ENCODE data around the gene NAE1.
"Not testable (repeated sequence)": the region's sequence is repeated elsewhere in the genome, so short reads cannot be mapped to it uniquely, and the experiment has no call there.

Gene NAE1

GRCh38 chr16:66802159-66802558 lies 28.6 kb downstream of the NAE1 start:
- no peak for DNase-seq (ENCODE audit: low read depth in 3 of 3)

DNA sequence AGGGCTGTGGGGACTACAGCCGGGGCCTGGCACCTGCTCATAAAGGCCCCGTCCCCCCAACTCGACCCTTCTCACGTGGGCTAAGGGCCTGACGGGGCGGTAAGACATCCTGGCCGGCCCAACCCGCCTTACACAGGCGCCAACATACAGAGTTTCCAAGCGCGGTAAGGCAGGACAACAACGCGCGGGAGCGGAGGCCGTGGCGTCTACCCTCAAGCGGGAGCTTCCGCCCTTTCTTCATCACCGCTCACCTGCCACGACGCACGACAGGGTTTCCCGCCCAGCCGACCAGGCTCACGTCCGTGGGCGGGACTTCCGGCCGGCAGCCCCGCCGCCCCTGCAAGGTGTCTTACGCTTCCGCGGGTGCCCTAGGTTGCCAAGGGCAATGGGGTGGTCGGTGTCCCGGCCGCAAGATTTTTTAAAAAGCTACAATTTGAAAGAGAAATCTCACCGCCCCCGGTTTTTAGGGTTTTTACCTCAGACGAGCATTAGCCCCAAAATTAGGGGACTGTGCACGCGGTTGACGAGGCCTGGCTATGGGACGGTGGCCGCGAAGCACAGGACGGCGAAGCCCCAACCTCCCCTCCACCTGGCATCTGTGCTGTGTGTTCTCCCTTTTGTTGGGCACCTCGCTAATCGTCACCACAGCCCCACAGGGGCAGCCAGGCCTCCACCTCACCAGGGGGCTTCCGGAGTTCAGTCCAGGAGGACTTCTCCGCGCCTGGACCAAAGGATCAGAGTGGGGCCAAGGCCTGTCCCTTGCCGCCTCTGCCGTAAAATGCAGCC lies 29.3 kb downstream of the NAE1 start, which contains the start of gene TERB1:
Gene TERB1 (minus strand): TSS at position 265 of the 786 bp plus-strand sequence. CDS start 4,786 bp downstream, outside the sequence.
- no peak for DNase-seq (ENCODE audit: low read depth in 3 of 3)

- no peak for DNase-seq (ENCODE audit: low read depth in 3 of 3)
These were observed 29.9 kb downstream of the NAE1 start for GRCh38 chr16:66800856-66801255.

GRCh38 chr16:66798161-66798560 lies 32.6 kb downstream of the NAE1 start:
- DNase-seq (ENCODE audit: low read depth in 3 of 3), result no peak

DNA sequence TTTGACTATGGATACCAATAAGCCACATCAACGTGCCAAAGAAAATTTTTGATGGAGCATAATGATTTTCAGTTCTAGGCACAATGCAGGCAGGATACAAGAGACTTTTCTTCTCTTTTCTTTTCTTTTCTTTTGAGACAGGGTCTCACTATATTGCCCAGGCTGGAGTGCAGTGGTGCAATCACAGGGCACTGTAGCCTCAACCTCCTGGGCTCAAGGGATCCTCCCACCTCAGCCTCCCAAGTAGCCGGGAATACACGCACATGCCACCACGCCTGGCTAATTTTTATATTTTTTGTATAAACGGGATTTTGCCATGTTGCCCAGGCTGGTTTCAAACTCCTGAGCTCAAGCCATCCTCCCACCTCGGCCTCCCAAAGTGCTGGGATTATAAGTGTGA lies 36.8 kb downstream of the NAE1 start:
- DNase-seq (ENCODE audit: low read depth in 3 of 3), result not testable (repeated sequence)

- DNase-seq (ENCODE audit: low read depth in 3 of 3), result no peak
These were observed 40.5 kb downstream of the NAE1 start for GRCh38 chr16:66790130-66790733.

GRCh38 chr16:66787427-66787826 lies 43.3 kb downstream of the NAE1 start:
- no peak for DNase-seq (ENCODE audit: low read depth in 3 of 3)

- DNase-seq (ENCODE audit: low read depth in 3 of 3), result no peak
These were observed 44.2 kb downstream of the NAE1 start for GRCh38 chr16:66786551-66786950.

GRCh38 chr16:66776457-66776856 lies 54.3 kb downstream of the NAE1 start:
- DNase-seq (ENCODE audit: low read depth in 3 of 3), result no peak

- no peak for DNase-seq (ENCODE audit: low read depth in 3 of 3)
These were observed 55.8 kb downstream of the NAE1 start for GRCh38 chr16:66774981-66775380.

DNA sequence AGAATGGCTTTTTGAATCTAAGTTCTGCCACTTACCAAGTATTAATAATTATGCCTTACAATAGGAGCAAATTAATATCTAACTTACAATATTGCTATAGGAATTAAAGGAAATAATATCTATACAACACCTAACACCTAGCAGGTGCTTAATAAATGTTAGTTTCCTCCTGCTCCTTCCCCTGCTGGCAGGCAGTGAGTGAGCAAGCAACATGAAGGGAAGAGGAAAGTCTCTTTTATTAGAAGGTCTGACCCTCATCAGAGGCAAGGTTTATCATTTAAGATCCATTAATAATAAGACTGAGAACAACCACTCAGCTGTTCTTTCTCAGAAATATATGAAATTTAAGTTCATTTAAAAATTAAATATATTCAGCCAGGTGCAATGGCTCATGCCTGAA lies 72.7 kb downstream of the NAE1 start:
- DNase-seq (ENCODE audit: low read depth in 3 of 3), result no peak

- DNase-seq (ENCODE audit: low read depth in 3 of 3), result no peak
These were observed 76.0 kb downstream of the NAE1 start for GRCh38 chr16:66754819-66755218.

DNA sequence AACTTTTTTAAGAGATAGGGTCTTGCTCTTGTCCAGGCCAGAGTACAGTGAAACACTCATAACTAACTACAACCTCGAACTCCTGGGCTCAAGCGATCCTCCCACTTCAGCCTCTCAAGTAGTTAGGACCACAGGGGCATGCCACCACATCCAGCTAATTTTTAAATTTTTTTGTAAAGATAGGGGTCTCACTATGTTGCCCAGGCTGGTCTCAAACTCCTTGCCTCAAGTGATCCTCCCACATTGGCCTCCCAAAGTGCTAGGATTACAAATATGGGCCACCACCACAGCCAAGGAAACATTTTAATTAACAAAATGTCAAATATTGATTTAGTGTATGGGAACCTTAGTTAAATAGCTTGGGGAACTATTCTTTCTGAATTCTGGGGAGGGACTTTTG lies 76.6 kb downstream of the NAE1 start:
- DNase-seq (ENCODE audit: low read depth in 3 of 3), result no peak

- no peak for DNase-seq (ENCODE audit: low read depth in 3 of 3)
These were observed 77.8 kb downstream of the NAE1 start for GRCh38 chr16:66752958-66753357.
